Parathyroid adenoma (tissue), 2 donors: Measurements from ENCODE around the gene ARHGAP12.

ENCODE experiments used
- H2AFZ ChIP-seq: fragments of 300-600 bp; sonication (generic); one replicate; pipeline ENCODE4 v1.7.0; 2017; ENCODE audit warnings: antibody characterized with exemption, mild to moderate bottlenecking
- H3K27ac ChIP-seq: fragments of 300-600 bp; sonication (generic); one replicate; pipeline ENCODE4 v1.7.0; 2017
- H3K27me3 ChIP-seq: fragments of 300-600 bp; sonication (generic); one replicate; pipeline ENCODE4 v1.7.0; 2017; ENCODE audit warnings: low read length; ENCODE audit not compliant: control insufficient read depth, insufficient read depth
- H3K36me3 ChIP-seq: fragments of 300-600 bp; sonication (generic); one replicate; pipeline ENCODE4 v1.7.0; 2017; ENCODE audit warnings: low read length; ENCODE audit not compliant: control insufficient read depth, insufficient read depth
- H3K4me1 ChIP-seq: fragments of 300-600 bp; sonication (generic); one replicate; pipeline ENCODE4 v1.7.0; 2017; ENCODE audit warnings: control low read depth
- H3K4me2 ChIP-seq: fragments of 300-600 bp; sonication (generic); one replicate; pipeline ENCODE4 v1.7.0; 2017; ENCODE audit warnings: low read length
- H3K4me3 ChIP-seq: fragments of 300-600 bp; sonication (generic); one replicate; pipeline ENCODE4 v1.7.0; 2017; ENCODE audit warnings: low read depth, low read length
- H3K79me2 ChIP-seq: fragments of 300-600 bp; sonication (generic); one replicate; pipeline ENCODE4 v1.7.0; 2017; ENCODE audit warnings: control low read depth
- H3K9ac ChIP-seq: fragments of 300-600 bp; sonication (generic); one replicate; pipeline ENCODE4 v1.7.0; 2017; ENCODE audit warnings: mild to moderate bottlenecking
- H3K9me3 ChIP-seq: fragments of 300-600 bp; sonication (generic); one replicate; pipeline ENCODE4 v1.7.0; 2017; ENCODE audit warnings: low read length; ENCODE audit not compliant: control insufficient read depth
- TF ChIP-seq, protein P1 (sequence below): fragments of 300-600 bp; sonication (generic); IDR thresholded peaks from one replicate; pipeline ENCODE4 v1.7.0; 2017; ENCODE audit warnings: antibody characterized with exemption, mild to moderate bottlenecking
- donor health status: primary hyperparathyroidism.

Gene ARHGAP12

DNA sequence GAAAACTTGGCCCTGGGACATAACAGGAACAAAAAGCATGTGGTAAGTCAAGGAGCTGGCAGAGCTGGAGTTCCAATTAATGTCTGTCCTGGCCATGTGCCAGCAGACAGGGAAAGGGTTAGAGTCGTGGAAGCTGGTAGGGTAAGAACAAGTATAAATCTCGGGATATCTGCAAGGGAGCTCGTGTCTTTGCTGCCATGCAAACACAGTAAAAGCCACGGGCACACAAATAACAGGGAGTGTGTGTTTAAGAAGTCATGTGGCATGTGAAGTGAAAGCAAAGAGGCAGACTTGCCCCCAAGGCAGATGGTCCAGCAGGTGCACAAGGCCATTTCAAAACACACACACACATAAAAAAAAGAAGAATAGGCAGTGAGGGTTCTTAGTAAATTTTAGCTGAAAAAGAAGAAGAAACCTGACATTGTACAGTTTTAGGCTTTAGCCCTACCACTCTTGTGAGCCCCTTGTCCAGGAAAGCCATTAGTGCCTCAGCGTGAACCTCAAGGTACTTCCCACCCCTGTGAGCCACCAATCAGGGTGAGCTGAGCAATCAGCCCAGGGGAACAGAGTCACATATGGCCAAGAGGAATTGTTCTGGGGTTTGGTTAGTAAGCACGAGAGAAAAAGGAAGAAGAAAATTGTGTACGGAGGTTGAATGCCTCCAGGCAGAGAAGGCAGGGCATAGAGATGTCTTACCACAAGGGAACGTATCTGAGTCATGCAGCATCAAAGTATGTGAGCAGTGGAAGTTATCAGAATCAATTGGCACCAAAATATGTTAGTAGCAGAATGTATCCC is 32.8 kb upstream of the ARHGAP12 start:
- H3K4me3 ChIP-seq, result no peak overlapping the region
- H3K36me3 ChIP-seq, result no peaks in the 10 kb centered on the region
- no peaks in the 10 kb centered on the region for H3K4me1 ChIP-seq
- H2AFZ ChIP-seq, result no peak overlapping the region
- H3K9ac ChIP-seq, result no peak overlapping the region
- H3K9me3 ChIP-seq, result no peaks in the 10 kb centered on the region
- H3K79me2 ChIP-seq, result no peaks in the 10 kb centered on the region
- no peaks in the 10 kb centered on the region for H3K27me3 ChIP-seq
- TF ChIP-seq, protein P1, sequence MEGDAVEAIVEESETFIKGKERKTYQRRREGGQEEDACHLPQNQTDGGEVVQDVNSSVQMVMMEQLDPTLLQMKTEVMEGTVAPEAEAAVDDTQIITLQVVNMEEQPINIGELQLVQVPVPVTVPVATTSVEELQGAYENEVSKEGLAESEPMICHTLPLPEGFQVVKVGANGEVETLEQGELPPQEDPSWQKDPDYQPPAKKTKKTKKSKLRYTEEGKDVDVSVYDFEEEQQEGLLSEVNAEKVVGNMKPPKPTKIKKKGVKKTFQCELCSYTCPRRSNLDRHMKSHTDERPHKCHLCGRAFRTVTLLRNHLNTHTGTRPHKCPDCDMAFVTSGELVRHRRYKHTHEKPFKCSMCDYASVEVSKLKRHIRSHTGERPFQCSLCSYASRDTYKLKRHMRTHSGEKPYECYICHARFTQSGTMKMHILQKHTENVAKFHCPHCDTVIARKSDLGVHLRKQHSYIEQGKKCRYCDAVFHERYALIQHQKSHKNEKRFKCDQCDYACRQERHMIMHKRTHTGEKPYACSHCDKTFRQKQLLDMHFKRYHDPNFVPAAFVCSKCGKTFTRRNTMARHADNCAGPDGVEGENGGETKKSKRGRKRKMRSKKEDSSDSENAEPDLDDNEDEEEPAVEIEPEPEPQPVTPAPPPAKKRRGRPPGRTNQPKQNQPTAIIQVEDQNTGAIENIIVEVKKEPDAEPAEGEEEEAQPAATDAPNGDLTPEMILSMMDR, result no peak
- no peak overlapping the region for H3K27ac ChIP-seq
- H3K4me2 ChIP-seq, result no peak overlapping the region

DNA sequence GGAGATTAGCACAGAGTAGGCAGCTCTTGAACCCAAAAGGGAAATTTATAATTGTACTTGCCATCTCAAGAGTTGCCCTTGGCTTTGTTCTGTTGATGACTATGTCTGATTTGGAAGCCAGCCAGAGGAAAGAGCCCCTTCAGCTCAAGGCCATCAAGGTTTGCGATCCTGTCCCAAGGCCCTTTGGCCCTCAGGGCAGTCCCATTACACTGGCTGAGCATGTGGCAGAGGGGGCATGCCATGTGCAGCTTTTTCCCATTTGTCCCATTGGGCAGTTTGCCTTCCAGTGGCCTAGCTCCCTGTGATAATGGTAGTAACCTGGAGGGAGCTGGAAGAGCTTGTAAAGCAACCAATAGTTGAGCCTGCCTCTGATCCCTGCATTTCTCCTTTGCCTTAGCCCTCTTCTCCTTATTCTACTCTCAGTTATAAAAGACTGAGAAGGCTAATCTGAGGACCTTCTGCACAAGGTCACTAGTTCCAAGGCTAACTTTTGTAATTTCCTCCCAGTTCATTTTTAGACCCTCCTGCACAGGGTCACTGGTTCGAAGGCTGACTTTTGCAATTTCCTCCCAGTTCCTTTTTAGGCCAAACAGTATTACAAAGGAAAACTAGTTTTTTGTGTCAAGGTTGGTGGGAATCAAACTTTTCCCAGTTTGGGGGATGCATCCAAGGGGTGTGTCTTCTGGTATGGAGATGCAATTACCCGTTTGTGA is 31.0 kb upstream of the ARHGAP12 start:
- Histone ChIP-seq H3K9me3 (no peaks in the 10 kb centered on the region), H3K4me3 (no peak overlapping the region), H3K27ac (no peak overlapping the region), H2AFZ (no peak overlapping the region), H3K27me3 (no peaks in the 10 kb centered on the region), H3K36me3 (no peaks in the 10 kb centered on the region), H3K4me2 (no peak overlapping the region), H3K9ac (no peak overlapping the region), H3K4me1 (no peaks in the 10 kb centered on the region), H3K79me2 (no peaks in the 10 kb centered on the region)
- TF ChIP-seq, protein P1, result no peak

DNA sequence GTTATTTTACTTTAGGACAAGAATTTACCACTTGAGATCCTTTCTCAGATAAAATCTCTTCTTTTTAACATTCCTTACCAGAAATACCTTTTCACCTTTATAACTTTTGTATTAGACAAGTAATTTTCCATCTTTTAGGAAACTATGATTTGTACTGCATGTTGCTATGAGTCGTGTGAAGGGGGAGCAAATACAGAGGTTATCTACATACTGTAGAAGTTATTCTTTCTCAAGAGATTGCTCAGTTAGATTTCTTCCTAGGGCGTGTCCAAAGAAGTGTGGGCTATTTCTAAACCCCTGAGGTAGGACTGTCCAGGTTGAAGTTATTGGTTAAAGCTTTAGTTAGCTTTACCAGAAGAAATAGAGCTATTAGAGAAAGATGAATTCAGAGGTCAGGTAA is 30.2 kb upstream of the ARHGAP12 start:
- TF ChIP-seq, protein P1, result no peak
- no peak overlapping the region for H3K4me3 ChIP-seq
- H3K9ac ChIP-seq, result no peak overlapping the region
- no peak overlapping the region for H3K4me2 ChIP-seq
- no peaks in the 10 kb centered on the region for H3K4me1 ChIP-seq
- H3K27ac ChIP-seq, result no peak overlapping the region
- no peak overlapping the region for H2AFZ ChIP-seq
- no peaks in the 10 kb centered on the region for H3K36me3 ChIP-seq
- H3K9me3 ChIP-seq, result no peaks in the 10 kb centered on the region
- no peaks in the 10 kb centered on the region for H3K27me3 ChIP-seq
- H3K79me2 ChIP-seq, result no peaks in the 10 kb centered on the region

DNA sequence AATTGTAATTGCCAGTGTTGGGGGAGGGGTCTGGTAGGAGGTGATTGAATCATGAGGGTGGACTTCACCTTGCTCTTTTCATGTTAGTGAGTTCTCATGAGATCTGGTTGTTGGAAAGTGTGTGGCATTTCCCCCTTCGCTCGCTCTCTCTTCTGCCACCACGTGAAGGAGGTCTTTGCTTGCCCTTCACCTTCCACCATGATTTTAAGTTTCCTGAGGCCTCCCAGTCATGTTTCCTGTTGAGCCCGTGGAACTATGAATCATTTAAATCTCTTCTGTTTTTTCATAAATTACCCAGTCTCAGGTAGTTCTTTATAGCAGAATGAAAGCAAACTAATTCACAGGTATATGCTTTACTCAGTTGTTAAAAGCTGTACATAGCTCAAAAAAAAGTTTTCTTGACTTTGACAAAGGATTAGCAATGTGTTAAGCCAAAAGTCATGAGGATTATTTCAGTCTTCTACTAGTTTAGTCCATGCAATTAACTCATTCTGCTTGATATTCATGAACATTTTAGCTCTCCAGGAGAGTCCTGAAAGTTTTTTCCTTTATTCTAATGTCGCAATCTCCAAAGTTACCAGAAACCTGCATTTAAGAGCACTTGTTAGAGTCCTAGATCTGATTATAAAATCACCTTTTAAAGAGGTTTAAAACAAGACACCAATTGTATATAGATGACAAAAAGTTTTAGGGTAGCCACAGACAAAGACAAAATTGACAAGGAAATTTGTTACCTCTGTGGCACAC is 27.7 kb upstream of the ARHGAP12 start:
- H3K36me3 ChIP-seq, result no peaks in the 10 kb centered on the region
- no peak overlapping the region for H3K4me2 ChIP-seq
- no peak overlapping the region for H3K4me3 ChIP-seq
- no peaks in the 10 kb centered on the region for H3K9me3 ChIP-seq
- H3K27me3 ChIP-seq, result no peaks in the 10 kb centered on the region
- H3K27ac ChIP-seq, result no peak overlapping the region
- no peak overlapping the region for H2AFZ ChIP-seq
- no peaks in the 10 kb centered on the region for H3K4me1 ChIP-seq
- TF ChIP-seq, protein P1, result no peak
- no peaks in the 10 kb centered on the region for H3K79me2 ChIP-seq
- no peak overlapping the region for H3K9ac ChIP-seq
